CD4-positive, alpha-beta T cell treated with Interleukin-21 for 1 hour (primary cell): ENCODE measurements around the gene CSPG4.
"Not testable (repeated sequence)": the region's sequence is repeated elsewhere in the genome, so short reads cannot be mapped to it uniquely, and the experiment has no call there.

Experiments
- DNase-seq: peaks from one replicate; pipeline ENCODE4 v3.0.0-alpha.2; 2020

The CSPG4 gene, protein sequence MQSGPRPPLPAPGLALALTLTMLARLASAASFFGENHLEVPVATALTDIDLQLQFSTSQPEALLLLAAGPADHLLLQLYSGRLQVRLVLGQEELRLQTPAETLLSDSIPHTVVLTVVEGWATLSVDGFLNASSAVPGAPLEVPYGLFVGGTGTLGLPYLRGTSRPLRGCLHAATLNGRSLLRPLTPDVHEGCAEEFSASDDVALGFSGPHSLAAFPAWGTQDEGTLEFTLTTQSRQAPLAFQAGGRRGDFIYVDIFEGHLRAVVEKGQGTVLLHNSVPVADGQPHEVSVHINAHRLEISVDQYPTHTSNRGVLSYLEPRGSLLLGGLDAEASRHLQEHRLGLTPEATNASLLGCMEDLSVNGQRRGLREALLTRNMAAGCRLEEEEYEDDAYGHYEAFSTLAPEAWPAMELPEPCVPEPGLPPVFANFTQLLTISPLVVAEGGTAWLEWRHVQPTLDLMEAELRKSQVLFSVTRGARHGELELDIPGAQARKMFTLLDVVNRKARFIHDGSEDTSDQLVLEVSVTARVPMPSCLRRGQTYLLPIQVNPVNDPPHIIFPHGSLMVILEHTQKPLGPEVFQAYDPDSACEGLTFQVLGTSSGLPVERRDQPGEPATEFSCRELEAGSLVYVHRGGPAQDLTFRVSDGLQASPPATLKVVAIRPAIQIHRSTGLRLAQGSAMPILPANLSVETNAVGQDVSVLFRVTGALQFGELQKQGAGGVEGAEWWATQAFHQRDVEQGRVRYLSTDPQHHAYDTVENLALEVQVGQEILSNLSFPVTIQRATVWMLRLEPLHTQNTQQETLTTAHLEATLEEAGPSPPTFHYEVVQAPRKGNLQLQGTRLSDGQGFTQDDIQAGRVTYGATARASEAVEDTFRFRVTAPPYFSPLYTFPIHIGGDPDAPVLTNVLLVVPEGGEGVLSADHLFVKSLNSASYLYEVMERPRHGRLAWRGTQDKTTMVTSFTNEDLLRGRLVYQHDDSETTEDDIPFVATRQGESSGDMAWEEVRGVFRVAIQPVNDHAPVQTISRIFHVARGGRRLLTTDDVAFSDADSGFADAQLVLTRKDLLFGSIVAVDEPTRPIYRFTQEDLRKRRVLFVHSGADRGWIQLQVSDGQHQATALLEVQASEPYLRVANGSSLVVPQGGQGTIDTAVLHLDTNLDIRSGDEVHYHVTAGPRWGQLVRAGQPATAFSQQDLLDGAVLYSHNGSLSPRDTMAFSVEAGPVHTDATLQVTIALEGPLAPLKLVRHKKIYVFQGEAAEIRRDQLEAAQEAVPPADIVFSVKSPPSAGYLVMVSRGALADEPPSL (N-terminal part only)

DNA sequence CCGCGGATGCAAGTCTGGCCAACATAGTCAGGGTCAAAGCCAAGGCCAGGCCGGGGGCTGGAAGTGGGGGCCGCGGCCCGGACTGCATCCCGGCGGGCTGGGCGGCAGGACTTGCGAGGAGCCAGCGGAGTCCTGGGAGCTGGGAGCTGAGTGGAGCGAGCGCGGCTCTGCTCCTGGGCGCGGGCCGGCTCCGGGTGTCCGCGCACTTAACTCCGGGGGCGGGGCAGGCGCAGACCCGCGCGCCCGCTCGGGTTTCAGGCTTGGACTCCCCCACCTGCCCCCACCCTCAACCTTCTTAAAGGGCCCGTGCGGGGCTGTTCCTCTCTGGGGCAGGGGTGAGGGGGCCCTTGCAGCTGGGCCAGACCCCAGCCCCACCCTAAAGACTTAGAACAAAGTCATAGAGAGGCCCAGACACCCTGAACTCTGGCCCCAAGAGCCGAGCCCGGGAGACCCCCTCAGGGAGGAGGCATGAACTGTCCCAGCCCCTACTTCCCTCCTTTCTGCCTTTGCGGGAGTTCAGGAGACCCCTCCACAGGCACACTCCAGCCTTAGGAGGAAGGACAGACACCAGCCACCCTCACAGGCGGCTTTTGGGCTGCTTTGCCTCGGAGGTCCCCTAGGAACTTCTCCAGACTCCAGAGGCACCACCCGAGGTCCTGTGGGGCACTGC, at the start of gene CSPG4:
Gene CSPG4 (minus strand): TSS at position 181 of the 670 bp plus-strand sequence. CDS start 93 bp downstream, at position 88.
- no peak for DNase-seq

DNA sequence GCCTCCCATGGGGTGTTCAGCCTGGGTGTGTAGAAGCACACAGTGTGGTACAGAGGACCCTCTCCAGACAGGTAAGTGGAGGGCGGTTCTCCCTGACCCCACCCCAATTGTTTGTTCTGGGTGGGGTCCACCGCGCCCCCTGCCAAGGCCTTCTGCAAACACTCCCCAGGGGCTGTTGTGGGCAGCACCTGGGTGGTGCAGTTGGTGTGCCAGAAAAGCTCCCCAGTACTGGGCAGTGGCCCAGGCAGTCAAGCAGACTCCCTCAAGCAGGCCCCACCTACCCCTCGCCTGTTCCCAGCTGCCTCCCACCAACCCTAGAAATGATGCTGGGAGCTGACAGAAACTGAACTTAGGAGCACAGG, 49.7 kb upstream of the CSPG4 start:
- DNase-seq, result not testable (repeated sequence)

DNA sequence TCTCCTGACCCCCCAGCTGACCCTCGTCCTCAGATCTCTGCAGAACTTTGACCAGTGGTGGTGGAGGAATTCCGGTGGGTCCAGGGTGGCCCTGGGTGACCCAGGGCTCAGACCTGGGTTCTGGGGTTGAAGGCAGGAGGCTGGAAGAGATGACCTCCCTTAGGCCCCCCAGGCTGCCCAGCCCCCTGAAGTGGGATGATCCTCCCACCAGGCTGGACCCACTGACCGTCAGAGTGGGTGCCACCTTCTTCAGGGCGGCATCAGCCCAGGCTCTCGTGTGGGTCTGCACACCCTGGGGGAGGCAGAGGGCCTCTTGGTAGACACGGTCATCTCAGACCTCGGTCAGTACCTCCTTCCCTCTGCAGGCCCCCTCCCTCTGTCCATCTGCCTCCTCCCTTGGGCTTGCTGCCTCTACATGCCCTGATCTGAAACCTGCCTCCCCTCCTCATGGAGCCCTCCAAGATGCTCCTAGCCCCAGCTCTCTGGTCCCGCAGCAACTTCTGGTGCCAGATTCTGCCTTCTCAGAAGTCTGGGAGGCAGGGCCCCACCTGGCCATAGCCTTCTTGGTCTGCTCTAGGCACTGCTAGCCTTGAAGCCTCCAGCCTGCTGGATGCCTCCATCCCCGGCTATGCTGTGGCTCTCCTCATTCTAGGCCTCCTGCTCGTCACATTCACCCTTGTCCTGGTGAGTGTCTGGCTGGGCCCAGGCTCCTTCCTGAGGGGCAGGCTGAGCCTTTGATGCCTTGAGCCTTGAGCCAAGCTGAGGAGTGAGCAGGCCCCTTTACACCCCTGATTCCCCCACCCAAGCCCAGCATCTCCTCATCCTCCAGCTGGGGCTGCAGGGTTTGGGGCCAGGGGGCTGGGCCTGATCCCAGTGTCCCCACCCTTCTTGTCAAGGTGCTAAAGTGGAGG, 49.1 kb upstream of the CSPG4 start:
- no peak for DNase-seq

DNA sequence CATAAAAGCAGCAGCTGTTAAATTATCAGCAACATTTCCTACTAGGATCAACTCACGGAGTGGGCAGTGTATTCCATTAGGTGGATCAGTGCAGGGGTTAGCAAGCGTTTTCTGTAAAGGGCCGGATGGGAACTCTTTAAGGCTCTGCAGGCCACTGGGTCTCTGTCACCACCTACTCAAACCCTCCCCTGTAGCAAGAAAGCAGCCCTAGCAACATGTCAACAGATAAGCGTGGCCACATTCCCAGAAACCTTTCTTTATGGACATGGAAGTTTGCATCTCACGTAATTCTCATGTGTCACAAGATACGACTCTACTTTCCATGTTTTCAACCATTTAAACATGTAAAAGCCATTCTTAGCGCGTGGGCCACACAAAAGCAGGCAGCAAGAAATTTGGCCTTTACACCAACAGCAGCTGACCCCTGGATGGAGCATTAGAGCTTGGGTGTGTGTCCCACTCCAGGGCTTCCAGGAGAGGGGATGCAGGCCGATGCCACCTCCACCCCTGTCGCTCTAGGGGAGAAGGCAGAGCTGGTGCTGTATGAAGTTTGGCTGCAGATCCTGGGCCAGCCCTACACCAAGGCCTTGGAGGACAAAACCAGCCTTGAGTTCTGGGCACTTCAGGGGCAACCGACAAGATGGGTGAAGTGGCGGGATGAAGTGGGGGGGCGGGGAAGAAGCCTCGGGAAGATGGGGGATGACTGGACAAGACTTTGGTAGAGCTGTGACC, 48.2 kb upstream of the CSPG4 start:
- no peak for DNase-seq

DNA sequence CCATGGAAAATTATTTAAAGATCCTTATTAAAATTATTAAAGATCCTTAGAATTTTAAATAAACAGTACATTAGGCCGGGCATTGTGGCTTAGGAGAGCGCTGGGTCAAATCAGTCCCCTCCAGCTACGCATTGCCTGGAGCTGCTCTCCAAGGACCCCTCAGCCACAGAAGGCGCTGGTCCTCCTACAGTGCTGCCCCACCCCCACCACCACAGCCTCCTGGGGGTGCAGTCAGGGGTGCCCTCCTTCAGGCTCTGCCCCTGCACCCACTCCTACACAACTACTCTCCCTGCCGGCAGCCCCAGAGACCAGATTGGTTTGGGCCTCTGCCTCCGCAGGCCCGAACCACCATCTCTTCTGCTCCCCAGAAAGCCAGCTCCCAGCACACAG, 47.5 kb upstream of the CSPG4 start:
- DNase-seq, result not testable (repeated sequence)

DNA sequence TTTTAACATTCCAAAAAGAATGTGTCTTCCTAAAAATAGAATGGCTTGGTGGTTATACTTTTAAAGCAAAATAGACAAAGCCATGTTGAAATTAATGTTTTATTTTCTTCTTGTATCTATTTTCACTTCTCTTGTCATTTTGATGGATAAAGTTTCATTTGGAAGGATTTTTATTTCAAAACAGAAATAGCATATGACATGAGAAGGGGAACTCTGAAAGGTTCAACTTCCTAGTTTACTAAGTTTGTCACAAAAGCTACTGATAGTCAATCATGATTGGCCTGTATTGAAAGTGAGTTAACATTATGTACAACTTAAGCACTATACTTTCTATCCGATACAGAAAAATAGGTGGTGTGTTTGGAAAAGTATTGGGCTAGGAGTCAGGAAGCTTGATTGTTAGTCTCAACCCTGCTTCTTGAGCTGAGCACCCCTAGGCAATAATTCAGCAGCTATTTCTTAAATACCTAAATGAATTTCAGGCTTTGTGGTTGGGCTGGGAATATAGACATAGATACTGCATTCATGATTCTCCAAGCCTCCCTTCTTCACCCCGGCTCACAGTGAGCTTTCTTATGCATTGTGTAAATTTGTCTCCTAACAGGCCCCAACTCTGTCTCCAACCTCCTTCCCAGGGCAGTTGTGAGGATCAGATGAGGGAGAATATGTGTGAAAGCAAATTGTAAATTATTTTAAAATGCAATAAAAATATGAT, 46.9 kb upstream of the CSPG4 start:
- no peak for DNase-seq

DNA sequence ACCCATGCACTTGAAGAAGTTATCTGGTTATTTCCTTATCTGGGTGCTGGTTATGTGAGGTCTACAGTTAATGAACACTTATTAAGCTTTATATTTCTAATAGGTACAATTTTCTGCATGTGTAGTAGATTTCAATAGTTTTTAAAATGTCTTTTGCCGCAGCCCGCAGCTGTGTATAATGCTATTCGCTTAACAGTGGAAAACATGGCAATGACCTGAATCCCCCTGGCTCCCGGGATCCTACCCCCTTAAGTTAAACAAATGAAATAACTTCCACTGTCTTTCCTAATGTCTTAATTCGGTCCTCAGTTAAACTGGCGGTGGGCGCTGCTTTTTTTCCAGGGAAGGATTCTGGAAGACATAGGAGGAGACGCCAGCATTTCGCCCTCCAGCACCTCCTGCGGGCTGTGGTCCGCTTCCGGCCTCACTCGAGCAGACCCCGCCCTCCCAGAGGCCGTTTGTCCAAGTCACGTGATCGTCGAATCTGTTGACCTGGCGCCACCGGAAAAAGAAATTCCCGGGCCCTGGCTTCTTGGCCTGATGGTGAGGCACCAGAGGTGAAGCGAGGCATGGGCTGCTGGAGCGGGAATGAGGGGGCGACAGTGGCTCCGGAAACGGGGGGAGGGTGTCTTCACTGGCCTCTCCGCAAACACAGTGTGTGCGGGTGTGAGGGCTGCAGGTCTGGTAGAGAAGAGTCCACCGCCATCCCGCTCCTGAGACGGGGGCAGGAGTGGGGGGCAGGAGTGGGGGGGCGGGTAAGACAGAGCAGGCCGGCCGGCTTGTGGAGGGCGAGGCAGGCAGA, 45.6 kb upstream of the CSPG4 start:
- peak; percentile 57 for DNase-seq

DNA sequence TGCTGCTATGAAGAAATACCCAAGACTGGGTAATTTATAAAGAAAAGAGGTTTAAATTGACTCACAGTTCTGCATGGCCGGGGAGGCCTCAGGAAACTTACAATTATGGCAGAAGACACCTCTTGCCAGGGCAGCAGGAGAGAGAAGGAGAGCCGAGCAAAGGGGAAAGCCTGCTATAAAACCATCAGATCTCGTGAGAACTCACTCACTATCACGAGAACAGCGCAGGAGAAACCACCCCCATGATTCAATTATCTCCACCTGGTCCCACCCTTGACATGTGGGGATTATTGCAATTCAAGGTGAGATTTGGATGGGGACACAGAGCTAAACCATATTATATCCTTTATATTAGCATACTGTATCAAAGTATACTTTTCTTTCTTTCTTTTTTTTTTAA, 42.2 kb upstream of the CSPG4 start:
- DNase-seq, result not testable (repeated sequence)

DNA sequence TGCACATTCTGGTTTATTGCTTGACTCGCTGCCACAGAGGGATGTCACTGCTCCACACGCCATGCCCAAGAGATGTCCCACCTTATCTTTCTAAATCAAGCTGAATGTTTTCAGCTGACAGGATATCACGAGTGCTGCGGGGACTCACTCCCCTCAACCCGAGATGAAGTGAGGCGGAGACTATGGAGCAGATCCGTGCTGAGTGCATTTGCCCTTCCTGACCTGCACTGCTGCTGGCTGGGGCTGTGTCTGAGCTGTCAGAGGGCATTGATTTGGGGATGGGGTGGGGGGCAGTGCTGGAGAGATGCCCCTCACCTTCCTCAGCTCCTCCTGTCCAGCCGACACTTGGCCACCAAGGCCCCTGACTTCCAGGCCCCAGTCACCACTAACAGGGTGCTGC, 40.5 kb upstream of the CSPG4 start:
- DNase-seq, result no peak

DNA sequence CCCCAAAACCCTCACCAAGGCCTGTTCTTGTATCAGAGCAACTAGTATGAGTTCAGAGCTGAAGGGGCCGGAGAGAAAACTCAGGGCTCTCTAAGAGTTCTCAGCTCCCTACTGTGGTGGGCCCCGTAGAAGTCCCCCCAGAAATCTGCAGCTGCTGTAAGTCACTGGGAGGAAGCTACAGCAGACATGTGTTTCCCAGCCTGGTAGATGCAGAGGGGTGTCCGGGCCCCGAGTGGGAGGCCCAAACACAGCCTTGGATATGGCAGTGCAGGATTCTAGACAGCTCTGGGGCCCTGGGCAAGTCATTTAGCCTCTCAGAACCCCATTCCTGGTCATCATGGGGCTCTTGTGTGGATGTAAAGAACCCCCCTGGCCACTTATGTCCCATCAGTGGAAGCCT, 39.2 kb upstream of the CSPG4 start:
- DNase-seq, result no peak

DNA sequence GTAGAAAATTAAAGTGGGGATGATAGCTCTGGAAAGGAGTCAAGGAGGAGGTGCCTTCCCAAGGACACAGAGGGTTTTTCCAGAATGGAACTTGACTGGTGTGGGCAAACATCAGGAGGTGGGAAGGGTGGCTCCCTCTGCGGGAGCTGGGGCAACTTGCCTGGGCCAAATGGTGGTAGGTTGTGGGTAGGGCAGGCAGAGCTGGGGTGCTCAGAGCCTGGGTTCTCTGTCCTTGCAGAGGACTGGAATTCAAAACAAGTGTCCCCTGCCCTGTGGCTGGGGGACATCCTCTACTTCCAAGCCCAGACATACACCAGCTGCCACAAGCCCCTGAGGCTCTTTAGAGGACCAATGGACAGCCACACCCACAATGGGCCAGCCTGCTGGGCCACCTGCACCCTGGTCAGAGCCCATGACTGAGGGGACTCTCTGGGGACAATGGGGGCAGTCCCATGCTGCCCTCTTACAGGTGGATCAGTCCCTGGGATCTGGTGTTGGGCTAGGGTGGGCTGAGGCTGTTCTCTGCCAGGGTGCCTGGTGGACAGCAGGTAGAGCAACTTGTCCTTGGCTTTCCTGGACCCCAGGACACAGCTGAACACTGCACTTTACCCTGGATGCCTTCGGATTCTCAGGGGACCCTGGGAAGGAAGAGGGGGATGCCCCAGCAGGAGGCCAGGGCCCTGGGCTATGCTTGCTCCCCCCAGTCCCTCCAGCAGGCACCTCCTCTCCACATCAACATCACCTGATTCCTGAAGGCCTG, 38.6 kb upstream of the CSPG4 start:
- no peak for DNase-seq

DNA sequence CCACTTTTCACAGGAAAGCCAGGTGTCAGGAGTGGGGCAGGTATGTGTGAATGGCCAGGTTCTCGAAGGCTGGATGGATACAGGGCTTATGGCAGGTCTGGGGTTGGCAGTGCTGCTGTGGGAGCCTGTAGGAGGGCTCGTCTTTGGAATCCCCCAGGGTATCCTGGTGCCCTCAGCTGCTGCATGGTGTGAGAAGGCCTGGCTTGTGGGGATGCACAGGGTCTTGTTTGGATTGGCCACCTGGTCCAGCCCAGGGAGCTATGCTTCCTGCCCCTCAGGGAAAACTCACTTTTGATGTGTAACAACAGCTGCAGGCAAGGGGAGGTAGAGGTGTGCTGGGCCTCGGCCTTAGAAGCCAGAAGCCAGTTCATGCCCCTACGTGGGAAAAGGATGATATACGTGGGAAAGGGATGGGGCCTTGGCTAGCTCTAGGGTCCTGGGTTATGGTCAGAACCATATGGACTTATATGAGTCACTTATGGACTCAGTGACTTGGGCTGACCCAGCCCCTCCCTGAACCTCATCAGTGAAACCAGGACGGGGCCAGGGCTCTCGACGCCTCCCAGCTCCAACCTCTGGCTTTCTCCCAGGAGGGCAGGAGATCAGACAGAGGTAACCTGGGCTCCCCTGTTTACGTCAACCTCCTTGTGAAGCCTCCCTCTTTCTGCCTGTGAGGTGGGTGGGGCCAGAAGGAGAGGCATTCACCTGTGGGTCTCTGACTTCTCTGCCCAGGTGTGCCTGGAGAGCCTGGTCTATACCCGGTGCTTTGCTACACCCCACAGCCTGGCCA, 37.8 kb upstream of the CSPG4 start:
- DNase-seq, result no peak

DNA sequence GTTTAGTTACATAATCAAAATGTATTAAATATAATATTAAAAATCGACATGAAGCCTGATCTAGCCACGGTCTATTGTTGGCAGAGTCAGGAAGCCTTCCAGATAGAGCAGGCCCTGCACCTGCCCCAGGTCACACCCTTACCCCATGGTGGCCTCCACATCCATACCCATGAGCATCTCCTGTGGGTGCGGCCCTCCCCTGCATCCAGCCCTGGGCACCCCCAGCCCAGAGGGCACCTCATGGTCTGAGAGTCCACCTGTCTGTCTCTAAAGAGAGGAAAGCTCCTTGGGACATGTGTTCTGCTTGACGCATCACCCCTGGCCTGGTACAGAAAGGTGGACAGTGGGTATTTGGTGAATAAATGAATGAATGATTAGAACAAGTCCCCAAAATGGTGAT, 37.2 kb upstream of the CSPG4 start:
- DNase-seq, result no peak

DNA sequence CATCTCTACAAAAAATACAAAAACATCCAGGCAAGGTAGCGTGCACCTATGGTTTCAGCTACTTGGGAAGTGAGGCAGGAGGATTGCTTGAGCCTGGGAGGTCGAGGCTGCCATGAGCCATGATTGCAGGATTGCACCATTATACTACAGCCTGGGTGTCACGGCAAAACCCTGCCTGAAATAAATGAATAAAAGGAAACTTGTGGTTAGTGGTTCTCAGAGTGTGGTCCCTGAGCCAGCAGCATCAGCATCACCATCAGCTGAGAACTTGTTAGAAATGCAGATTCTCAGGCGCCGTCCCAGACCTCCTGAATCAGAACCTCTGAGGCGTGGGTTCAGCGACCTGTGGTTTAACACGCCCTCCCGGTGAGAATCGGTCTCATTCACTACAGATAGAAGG, 36.2 kb upstream of the CSPG4 start:
- peak; percentile 53 for DNase-seq

DNA sequence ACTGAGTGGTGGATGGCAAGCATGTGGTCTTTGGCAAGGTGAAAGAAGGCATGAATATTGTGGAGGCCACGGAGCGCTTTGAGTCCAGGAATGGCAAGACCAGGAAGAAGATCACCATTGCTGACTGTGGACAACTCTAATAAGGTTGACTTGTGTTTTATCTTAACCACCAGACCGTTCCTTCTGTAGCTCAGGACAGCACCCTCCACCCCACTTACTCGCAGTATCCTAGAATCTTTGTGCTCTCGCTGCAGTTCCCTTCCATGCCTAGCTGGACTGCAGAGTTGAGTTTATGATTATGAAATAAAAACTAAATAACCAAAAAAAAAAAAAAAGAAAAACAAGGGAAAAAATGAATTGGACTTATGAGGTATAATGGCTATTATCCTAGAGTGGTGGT, 34.5 kb upstream of the CSPG4 start:
- DNase-seq, result not testable (repeated sequence)

DNA sequence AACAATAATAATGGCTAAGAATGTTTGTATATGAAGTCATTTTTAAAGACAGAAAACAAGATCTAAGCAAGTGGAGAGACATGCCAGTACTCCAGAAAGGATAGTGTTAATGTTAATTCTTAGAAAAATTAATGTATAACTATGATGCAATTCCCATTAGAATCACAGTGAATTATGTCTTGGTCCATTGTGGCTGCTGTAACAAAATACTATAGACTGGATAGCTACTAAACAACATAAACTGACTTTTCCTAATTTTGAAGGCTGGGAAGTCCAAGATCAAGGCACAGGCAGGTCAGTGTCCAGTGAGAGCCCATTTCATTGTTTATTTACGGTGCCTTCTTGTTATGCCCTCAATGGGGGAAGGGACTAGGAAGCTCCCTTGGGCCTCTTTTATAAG, 32.7 kb upstream of the CSPG4 start:
- DNase-seq, result no peak

DNA sequence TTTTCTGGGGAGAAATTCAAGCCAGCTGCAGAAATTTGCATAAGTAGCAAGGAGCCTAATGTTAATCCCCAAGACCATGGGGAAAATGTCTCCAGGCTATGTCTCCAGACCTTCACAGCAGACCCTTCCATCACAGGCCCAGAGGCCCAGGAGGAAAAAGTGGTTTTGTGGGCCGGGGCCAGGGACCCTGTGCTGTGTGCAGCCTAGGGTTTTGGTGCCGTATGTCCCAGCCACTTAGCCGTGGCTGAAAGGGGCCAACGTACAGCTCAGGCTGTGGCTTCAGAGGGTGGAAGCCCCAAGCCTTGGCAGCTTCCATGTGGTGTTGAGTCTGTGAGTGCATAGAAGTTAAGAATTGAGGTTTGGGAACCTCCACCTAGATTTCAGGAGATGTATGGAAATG, 29.7 kb upstream of the CSPG4 start:
- not testable (repeated sequence) for DNase-seq

DNA sequence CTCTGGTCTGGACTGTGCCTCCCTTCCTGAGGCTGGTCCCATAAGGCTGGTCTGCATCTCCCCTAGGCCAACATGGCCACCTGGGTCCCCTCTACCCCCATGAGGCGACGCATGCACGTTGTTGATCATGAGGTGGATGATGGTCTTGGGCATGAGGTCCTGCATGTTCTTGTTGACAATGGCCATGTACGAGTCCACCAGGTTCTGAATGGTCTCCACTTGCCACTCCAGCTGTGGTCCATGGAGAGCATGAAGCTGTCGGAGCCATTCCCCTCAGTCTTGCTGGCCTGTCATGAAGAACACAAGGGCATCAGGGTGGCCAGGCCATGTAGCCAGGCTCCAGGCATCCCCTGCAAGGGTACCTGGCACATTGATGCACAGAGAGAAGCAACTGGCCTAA, 27.1 kb upstream of the CSPG4 start:
- no peak for DNase-seq
